Glutamatergic neuron (in vitro differentiated cells): Measurements from ENCODE around the gene TNFRSF12A. TPM values are rescaled to one million over a fixed set of nuclear protein-coding genes. Genes with fewer than 3 reads are reported as not detected.

ENCODE experiments used
- DNase-seq: peaks from one replicate; pipeline ENCODE4 v3.0.0; 2022
- H3K27ac Mint-ChIP-seq: one replicate; pipeline ENCODE4 v1.8.0; 2020; ENCODE audit warnings: mild to moderate bottlenecking, mixed read lengths, inconsistent platforms; ENCODE audit not compliant: unreplicated experiment
- H3K27me3 Mint-ChIP-seq: one replicate; pipeline ENCODE4 v1.8.0; 2020; ENCODE audit warnings: mild to moderate bottlenecking, moderate library complexity, mixed read lengths, inconsistent platforms; ENCODE audit not compliant: unreplicated experiment
- H3K36me3 Mint-ChIP-seq: one replicate; pipeline ENCODE4 v1.8.0; 2020; ENCODE audit warnings: mild to moderate bottlenecking, mixed read lengths, inconsistent platforms; ENCODE audit not compliant: unreplicated experiment
- H3K4me1 Mint-ChIP-seq: one replicate; pipeline ENCODE4 v1.8.0; 2020; ENCODE audit warnings: mild to moderate bottlenecking, low read depth, mixed read lengths, inconsistent platforms; ENCODE audit not compliant: unreplicated experiment
- H3K4me3 Mint-ChIP-seq: one replicate; pipeline ENCODE4 v1.8.0; 2020; ENCODE audit warnings: mild to moderate bottlenecking, mixed read lengths, inconsistent platforms; ENCODE audit not compliant: unreplicated experiment
- H3K9me3 Mint-ChIP-seq: one replicate; pipeline ENCODE4 v1.8.0; 2020; ENCODE audit warnings: mild to moderate bottlenecking, moderate library complexity, mixed read lengths, inconsistent platforms; ENCODE audit not compliant: unreplicated experiment
- CTCF ChIP-seq: fragments of 200-600 bp; sonication (generic); IDR thresholded peaks from one replicate; pipeline ENCODE4 v1.5.0; 2021; ENCODE audit not compliant: partially characterized antibody, unreplicated experiment
- total RNA-seq: library from RNA; stranded (reverse); fragmentation: NEBNext Ultra II Directional; extraction: Animal tissue kit (Norgen Biotek cat#: 25700); gene quantifications from one replicate; pipeline ENCODE4 v1.2.1, GENCODE V29; 2021; ENCODE audit not compliant: unreplicated experiment

Gene TNFRSF12A
- total RNA-seq, 1 donor from 2014 or later, result 4.2 TPM

- Mint-ChIP-seq H3K36me3 (no peaks in the 10 kb centered on the region), H3K27me3 (peaks cover 3% of the 10 kb centered on the region), H3K9me3 (peaks cover 3% of the 10 kb centered on the region), H3K4me1 (no peaks in the 10 kb centered on the region), H3K4me3 (no peak overlapping the region), H3K27ac (no peak overlapping the region)
- no peak for TF ChIP-seq CTCF
- DNase-seq, result no peak
Observed at GRCh38 chr16:3060339-3061127, 40.4 kb downstream of the TNFRSF12A start.

GRCh38 chr16:3062553-3062952 lies 42.4 kb downstream of the TNFRSF12A start:
- H3K27ac Mint-ChIP-seq, result no peak overlapping the region
- no peaks in the 10 kb centered on the region for H3K36me3 Mint-ChIP-seq
- TF ChIP-seq CTCF, result no peak
- H3K9me3 Mint-ChIP-seq, result peaks cover 6% of the 10 kb centered on the region
- no peak for DNase-seq
- H3K4me1 Mint-ChIP-seq, result no peaks in the 10 kb centered on the region
- peaks cover 5% of the 10 kb centered on the region for H3K27me3 Mint-ChIP-seq
- H3K4me3 Mint-ChIP-seq, result no peak overlapping the region

GRCh38 chr16:3063625-3064386 lies 43.6 kb downstream of the TNFRSF12A start:
- Mint-ChIP-seq H3K4me1 (no peaks in the 10 kb centered on the region), H3K27me3 (peaks cover 5% of the 10 kb centered on the region), H3K36me3 (no peaks in the 10 kb centered on the region), H3K4me3 (no peak overlapping the region), H3K27ac (no peak overlapping the region), H3K9me3 (peaks cover 6% of the 10 kb centered on the region)
- no peak for TF ChIP-seq CTCF
- no peak for DNase-seq

- Mint-ChIP-seq H3K36me3 (no peaks in the 10 kb centered on the region), H3K27ac (no peak within 1 kb of the TSS), H3K4me1 (no peaks in the 10 kb centered on the region), H3K27me3 (peaks cover 1% of the 10 kb centered on the region), H3K4me3 (no peak within 1 kb of the TSS), H3K9me3 (peaks cover 5% of the 10 kb centered on the region)
- no peak for DNase-seq
- no peak for TF ChIP-seq CTCF
Observed at GRCh38 chr16:3065069-3065741, 45.0 kb downstream of the TNFRSF12A start, which contains the start of gene IL32. TSS of gene IL32 (plus strand) at chr16:3065640. CDS start at chr16:3065812, 172 bp downstream.
